ENCODE results near the gene LYRM7. TPM values are rescaled to one million over a fixed set of nuclear protein-coding genes. Genes with fewer than 3 reads are reported as not detected.

LYRM7 gene
- total RNA-seq, 2 experiments from 2014 or later = 14.4 to 25.5 TPM

DNA sequence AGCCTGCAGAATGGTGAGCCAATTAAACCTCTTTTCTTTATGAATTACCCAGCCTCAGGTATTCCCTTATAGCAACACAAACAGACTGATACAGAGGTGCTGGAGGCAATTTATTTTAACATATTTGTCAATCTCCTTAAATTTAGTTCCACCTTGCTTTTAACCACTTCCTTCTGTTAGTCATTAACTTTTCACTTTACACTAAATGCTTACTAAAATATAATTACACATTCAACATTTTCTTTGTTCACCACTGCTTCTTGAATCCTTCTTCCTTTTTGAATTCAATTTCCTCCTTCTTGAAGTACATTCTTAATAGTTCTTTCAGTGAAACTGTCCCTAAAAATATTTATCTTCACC, 39.4 kb downstream of the LYRM7 start:
- TSS peak; percentile 82 for BruUV-seq (replicated peaks)
- Histone ChIP-seq H3K9me2 (ENCODE audit: insufficient read depth, low read length) (no peaks in the 10 kb centered on the region), H3K4me3 (ENCODE audit: low read depth, low read length, poor library complexity, severe bottlenecking) (peak overlapping the region; percentile 68), H3K36me3 (ENCODE audit: insufficient read depth, low read length) (no peaks in the 10 kb centered on the region; the same call in 1 of the 2 replicates), H3K79me2 (ENCODE audit: insufficient read depth, low read depth, low read length) (peaks cover 46% of the 10 kb centered on the region), H3K4me2 (ENCODE audit: low read length) (peak overlapping the region; percentile 91), H2AFZ (ENCODE audit: low read length) (peak overlapping the region; percentile 80; the same call in 1 of the 2 replicates), H3K9me3 (ENCODE audit: low read length) (no peaks in the 10 kb centered on the region), H3K27ac (ENCODE audit: low read depth, low read length, poor library complexity, severe bottlenecking) (peak overlapping the region; percentile 96), H3K4me1 (ENCODE audit: insufficient read depth, low read length, poor library complexity, severe bottlenecking) (peaks cover 72% of the 10 kb centered on the region), H4K20me1 (ENCODE audit: insufficient read depth, low read length) (no peaks in the 10 kb centered on the region)
- POLR2A ChIA-PET = interaction anchor here (1.0 to 7.5 kb wide), 9 partner anchors 12 to 172 kb away, joined by 3 to 67 read pairs (median 4); partner anchors contain the start of genes CDC42SE2 and LYRM7
- intact Hi-C loops (cut with micrococcal nuclease; ENCODE audit: unreplicated experiment) = loop anchor here (1.0 to 2.0 kb wide), 2 partner anchors 43 to 173 kb away; no protein-coding TSS in a partner anchor
- CTCF ChIA-PET (ENCODE audit: unreplicated experiment) = interaction anchor here (0.6 kb wide), 2 partner anchors 45 to 172 kb away, joined by 3 read pairs; no protein-coding TSS in a partner anchor
- DNase-seq (ENCODE audit: low spot score) = no peak
- TF ChIP-seq EZH2phosphoT487 (IDR thresholded peaks at IDR 0.05; ENCODE audit: borderline replicate concordance, low read depth, low read length) = no peak
- TF ChIP-seq, protein P1, sequence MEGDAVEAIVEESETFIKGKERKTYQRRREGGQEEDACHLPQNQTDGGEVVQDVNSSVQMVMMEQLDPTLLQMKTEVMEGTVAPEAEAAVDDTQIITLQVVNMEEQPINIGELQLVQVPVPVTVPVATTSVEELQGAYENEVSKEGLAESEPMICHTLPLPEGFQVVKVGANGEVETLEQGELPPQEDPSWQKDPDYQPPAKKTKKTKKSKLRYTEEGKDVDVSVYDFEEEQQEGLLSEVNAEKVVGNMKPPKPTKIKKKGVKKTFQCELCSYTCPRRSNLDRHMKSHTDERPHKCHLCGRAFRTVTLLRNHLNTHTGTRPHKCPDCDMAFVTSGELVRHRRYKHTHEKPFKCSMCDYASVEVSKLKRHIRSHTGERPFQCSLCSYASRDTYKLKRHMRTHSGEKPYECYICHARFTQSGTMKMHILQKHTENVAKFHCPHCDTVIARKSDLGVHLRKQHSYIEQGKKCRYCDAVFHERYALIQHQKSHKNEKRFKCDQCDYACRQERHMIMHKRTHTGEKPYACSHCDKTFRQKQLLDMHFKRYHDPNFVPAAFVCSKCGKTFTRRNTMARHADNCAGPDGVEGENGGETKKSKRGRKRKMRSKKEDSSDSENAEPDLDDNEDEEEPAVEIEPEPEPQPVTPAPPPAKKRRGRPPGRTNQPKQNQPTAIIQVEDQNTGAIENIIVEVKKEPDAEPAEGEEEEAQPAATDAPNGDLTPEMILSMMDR (conservative IDR thresholded peaks at IDR 0.05; ENCODE audit: low read length) = no peak

DNA sequence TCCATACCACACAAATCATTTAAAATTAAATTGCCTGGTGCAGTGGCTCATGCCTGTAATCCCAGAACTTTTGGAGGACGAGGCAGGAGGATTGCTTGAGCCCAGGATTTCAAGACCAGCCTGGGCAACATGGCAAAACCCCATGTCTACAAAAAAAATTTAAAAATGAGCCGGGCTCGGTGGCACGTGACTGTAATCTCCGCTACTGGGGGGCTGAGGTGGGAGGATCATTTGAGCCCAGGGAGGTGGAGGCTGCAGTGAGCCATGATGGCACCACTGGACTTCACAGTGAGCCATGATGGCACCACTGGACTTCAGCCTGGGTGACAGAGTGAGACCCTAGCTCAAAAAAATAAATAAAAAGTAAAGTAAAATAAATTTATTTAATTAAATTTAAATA, 40.9 kb downstream of the LYRM7 start:
- Histone ChIP-seq H2AFZ (ENCODE audit: low read length) (peak overlapping the region; percentile 80; the same call in 1 of the 2 replicates), H3K4me1 (ENCODE audit: insufficient read depth, low read length, poor library complexity, severe bottlenecking) (peaks cover 74% of the 10 kb centered on the region), H4K20me1 (ENCODE audit: insufficient read depth, low read length) (no peaks in the 10 kb centered on the region), H3K9me3 (ENCODE audit: low read length) (no peaks in the 10 kb centered on the region), H3K9me2 (ENCODE audit: insufficient read depth, low read length) (no peaks in the 10 kb centered on the region), H3K79me2 (ENCODE audit: insufficient read depth, low read depth, low read length) (peaks cover 46% of the 10 kb centered on the region), H3K36me3 (ENCODE audit: insufficient read depth, low read length) (no peaks in the 10 kb centered on the region; the same call in 1 of the 2 replicates), H3K4me3 (ENCODE audit: low read depth, low read length, poor library complexity, severe bottlenecking) (peak overlapping the region; percentile 68), H3K27ac (ENCODE audit: low read depth, low read length, poor library complexity, severe bottlenecking) (peak overlapping the region; percentile 96), H3K4me2 (ENCODE audit: low read length) (peak overlapping the region; percentile 91)
- peak; percentile 28 for DNase-seq (ENCODE audit: low spot score)
- ChIA-PET CTCF (ENCODE audit: unreplicated experiment) (no interaction called here), POLR2A (interaction anchor here (0.6 to 7.5 kb wide), 11 partner anchors 9 to 162 kb away, joined by 3 to 67 read pairs (median 4); partner anchors contain the start of gene CDC42SE2)
- intact Hi-C loops (cut with micrococcal nuclease; ENCODE audit: unreplicated experiment) = loop anchor here (1.0 to 2.0 kb wide), 2 partner anchors 47 to 171 kb away; no protein-coding TSS in a partner anchor
- TF ChIP-seq, protein P1 (conservative IDR thresholded peaks at IDR 0.05; ENCODE audit: low read length) = no peak
- no peak for TF ChIP-seq EZH2phosphoT487 (IDR thresholded peaks at IDR 0.05; ENCODE audit: borderline replicate concordance, low read depth, low read length)
- no TSS peak for BruUV-seq (replicated peaks)

DNA sequence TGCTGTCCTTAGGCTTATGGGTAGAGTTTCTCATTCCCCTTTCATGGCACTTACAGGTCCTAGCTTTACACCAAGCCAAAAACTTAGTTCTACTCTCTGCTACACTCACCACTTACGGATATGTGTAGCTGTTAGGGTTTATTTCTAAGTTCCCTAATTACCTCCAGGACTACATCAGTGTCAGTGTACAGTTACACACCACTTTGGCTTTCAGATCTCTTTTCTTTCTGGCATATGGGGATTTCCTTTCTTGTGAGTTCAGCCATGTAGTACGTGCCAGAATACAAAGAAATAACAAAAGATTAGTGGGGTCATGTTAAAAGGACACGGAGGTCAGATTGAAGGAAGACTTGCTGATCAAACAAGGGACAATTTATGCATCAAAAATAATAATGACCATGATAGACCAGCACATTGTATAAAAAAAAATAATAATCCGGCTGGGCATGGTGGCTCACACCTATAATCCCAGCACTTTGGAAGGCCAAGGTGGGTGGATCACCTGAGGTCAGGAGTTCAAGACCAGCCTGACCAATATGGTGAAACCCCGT, 41.8 kb downstream of the LYRM7 start:
- ChIA-PET POLR2A (interaction anchor here (0.6 to 7.5 kb wide), 9 partner anchors 9 to 445 kb away, joined by 3 to 67 read pairs (median 6); partner anchors contain the start of gene CDC42SE2), CTCF (ENCODE audit: unreplicated experiment) (no interaction called here)
- DNase-seq (ENCODE audit: low spot score) = peak; percentile 73
- H3K4me3 ChIP-seq (ENCODE audit: low read depth, low read length, poor library complexity, severe bottlenecking) = peak overlapping the region; percentile 68
- no peaks in the 10 kb centered on the region for H4K20me1 ChIP-seq (ENCODE audit: insufficient read depth, low read length)
- H3K9me3 ChIP-seq (ENCODE audit: low read length) = no peaks in the 10 kb centered on the region
- H3K79me2 ChIP-seq (ENCODE audit: insufficient read depth, low read depth, low read length) = peaks cover 46% of the 10 kb centered on the region
- no peaks in the 10 kb centered on the region; the same call in 1 of the 2 replicates for H3K36me3 ChIP-seq (ENCODE audit: insufficient read depth, low read length)
- no peak for TF ChIP-seq EZH2phosphoT487 (IDR thresholded peaks at IDR 0.05; ENCODE audit: borderline replicate concordance, low read depth, low read length)
- TF ChIP-seq, protein P1 (conservative IDR thresholded peaks at IDR 0.05; ENCODE audit: low read length) = no peak
- intact Hi-C loops (cut with micrococcal nuclease; ENCODE audit: unreplicated experiment) = loop anchor here (1.0 kb wide), 1 partner anchor 48 kb away; no protein-coding TSS in a partner anchor
- H2AFZ ChIP-seq (ENCODE audit: low read length) = peak overlapping the region; percentile 9; the same call in 1 of the 2 replicates
- H3K4me1 ChIP-seq (ENCODE audit: insufficient read depth, low read length, poor library complexity, severe bottlenecking) = peaks cover 65% of the 10 kb centered on the region
- H3K27ac ChIP-seq (ENCODE audit: low read depth, low read length, poor library complexity, severe bottlenecking) = peak overlapping the region; percentile 96
- peak overlapping the region; percentile 91 for H3K4me2 ChIP-seq (ENCODE audit: low read length)
- no peaks in the 10 kb centered on the region for H3K9me2 ChIP-seq (ENCODE audit: insufficient read depth, low read length)
- no TSS peak for BruUV-seq (replicated peaks)
